ENCODE results near the gene RCSD1. TPM values are rescaled to one million over a fixed set of nuclear protein-coding genes. Genes with fewer than 3 reads are reported as not detected.

RCSD1 gene
- total and polyA plus RNA-seq, 2 donors = 16.0 to 19.9 TPM

DNA sequence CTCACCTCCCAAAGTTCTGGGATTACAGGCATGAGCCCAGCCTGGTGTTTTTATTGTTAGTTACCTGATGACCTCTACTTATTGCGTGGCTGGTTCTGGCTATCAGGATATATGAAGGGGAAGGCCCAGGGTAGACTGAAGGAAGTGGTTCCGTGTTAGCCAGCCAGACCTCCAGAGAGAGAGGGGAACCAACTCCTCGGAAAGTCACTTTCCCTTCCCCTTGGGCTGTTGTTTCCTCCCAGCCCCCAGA lies 2.5 kb upstream of the RCSD1 start:
- Histone ChIP-seq H3K27ac (ENCODE audit: low read depth) (no peak overlapping the region), H3K36me3 (ENCODE audit: insufficient read depth) (no peaks in the 10 kb centered on the region), H3K4me3 (ENCODE audit: low read depth, low read length) (no peak overlapping the region), H3K4me1 (ENCODE audit: insufficient read depth) (no peaks in the 10 kb centered on the region)
- no peak for DNase-seq (ENCODE audit: extremely low spot score)
- 81% methylated on average over 3 of the region's 3 CpGs for WGBS

GRCh38 chr1:167627865-167628641 lies 2.0 kb upstream of the RCSD1 start:
- Histone ChIP-seq H3K4me3 (ENCODE audit: low read depth, low read length) (no peak overlapping the region), H3K27ac (ENCODE audit: low read depth) (no peak overlapping the region), H3K36me3 (ENCODE audit: insufficient read depth) (no peaks in the 10 kb centered on the region), H3K4me1 (ENCODE audit: insufficient read depth) (no peaks in the 10 kb centered on the region)
- no peak for DNase-seq (ENCODE audit: extremely low spot score)
- WGBS = 73% methylated on average over 10 of the region's 10 CpGs

- no peak overlapping the region for H3K27ac ChIP-seq (ENCODE audit: low read depth)
- 77% methylated on average over 12 of the region's 12 CpGs for WGBS
- no peaks in the 10 kb centered on the region for H3K36me3 ChIP-seq (ENCODE audit: insufficient read depth)
- no peaks in the 10 kb centered on the region for H3K4me1 ChIP-seq (ENCODE audit: insufficient read depth)
- DNase-seq (ENCODE audit: extremely low spot score) = no peak
- no peak overlapping the region for H3K4me3 ChIP-seq (ENCODE audit: low read depth, low read length)
These were observed 1.1 kb upstream of the RCSD1 start for GRCh38 chr1:167628741-167629515.

DNA sequence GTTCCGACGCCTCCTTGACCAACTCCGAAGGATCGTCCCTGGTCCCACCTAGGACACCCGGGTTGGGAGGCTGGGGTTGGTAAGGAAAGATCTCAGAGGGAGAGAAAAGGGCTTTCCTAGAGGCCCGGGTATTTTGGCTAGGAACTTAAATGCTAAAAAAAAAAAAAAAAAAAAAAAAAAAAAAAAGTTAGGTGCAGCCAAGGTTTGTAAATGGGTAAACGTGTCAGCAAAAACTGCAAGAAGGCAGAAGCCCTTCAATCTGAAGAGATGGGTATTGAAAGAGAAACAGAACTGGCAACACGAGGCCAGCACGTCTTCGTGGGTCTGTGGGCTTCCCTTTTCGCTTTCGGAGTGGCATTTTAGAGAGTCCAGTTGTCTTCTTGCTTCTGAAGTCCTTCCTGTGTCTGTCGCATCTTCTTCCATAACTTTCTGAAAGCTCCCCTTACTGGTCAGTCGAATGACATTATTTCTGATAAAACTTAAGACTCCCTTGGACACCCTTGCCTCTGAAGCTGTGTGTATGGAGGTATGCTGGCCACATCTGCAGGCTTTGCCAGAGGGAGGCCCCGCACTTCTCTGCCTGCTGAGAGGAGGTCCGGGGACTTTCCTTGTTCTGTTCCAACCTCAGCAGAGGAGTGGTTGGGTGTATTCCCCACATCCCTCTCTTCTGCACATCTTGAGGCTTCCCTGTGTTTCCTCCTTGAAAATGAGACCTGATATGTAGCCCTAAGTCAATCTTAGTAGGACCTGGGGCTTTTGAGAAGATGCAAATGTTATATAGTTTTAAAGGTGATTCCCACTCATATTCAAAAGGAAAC lies 745 bp downstream of the RCSD1 start:
- Histone ChIP-seq H3K27ac (ENCODE audit: low read depth) (peak overlapping the region; percentile 86), H3K4me3 (ENCODE audit: low read depth, low read length) (peak overlapping the region; percentile 83), H3K4me1 (ENCODE audit: insufficient read depth) (no peaks in the 10 kb centered on the region), H3K36me3 (ENCODE audit: insufficient read depth) (no peaks in the 10 kb centered on the region)
- DNase-seq (ENCODE audit: extremely low spot score) = no peak
- 21% methylated on average over 16 of the region's 16 CpGs for WGBS

- H3K4me1 ChIP-seq (ENCODE audit: insufficient read depth) = no peaks in the 10 kb centered on the region
- no peak overlapping the region for H3K27ac ChIP-seq (ENCODE audit: low read depth)
These were observed 1.4 kb downstream of the RCSD1 start for GRCh38 chr1:167631386-167631935.

DNA sequence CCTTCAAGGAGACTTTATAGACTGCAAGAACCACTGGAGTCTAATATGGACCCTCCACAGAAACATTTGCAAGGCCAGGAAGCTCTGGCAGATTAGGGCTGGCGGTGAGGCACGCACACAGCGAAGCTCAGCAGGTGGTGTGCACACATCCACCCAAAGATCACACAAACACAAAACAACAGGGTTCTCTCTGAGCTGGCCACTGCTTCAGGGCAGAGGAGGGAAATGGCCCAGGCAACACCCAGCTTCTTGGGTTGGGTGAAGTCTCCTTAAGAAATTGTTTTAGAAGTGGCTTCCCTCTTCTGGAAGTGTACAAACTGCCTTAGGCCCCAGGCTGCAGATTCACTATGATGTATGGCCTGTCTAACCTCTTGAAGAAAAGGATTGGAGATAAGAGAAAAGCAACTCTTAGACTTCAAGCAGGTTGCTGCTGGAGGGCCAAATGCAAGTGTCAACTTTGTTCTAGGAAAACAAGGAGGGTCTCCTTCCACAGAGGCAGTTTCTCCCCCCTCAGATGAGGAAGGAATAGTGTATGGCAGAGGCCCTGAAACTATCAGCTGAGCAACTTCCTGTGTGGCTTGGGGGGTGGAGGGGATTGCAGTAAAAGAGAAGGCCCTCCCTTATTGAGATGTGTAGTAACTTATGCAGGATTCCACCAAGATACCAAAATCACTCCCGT lies 2.0 kb downstream of the RCSD1 start:
- 67% methylated on average over 4 of the region's 4 CpGs for WGBS
- no peak overlapping the region for H3K27ac ChIP-seq (ENCODE audit: low read depth)
- H3K4me3 ChIP-seq (ENCODE audit: low read depth, low read length) = peak overlapping the region; percentile 18
- H3K36me3 ChIP-seq (ENCODE audit: insufficient read depth) = no peaks in the 10 kb centered on the region
- no peaks in the 10 kb centered on the region for H3K4me1 ChIP-seq (ENCODE audit: insufficient read depth)
- DNase-seq (ENCODE audit: extremely low spot score) = no peak

More at GRCh38 chr1:167631386-167631935, 1.4 kb downstream of the RCSD1 start:
- Histone ChIP-seq H3K36me3 (ENCODE audit: insufficient read depth) (no peaks in the 10 kb centered on the region), H3K4me3 (ENCODE audit: low read depth, low read length) (peak overlapping the region; percentile 83)
- DNase-seq (ENCODE audit: extremely low spot score) = no peak
- 80% methylated on average over 3 of the region's 3 CpGs for WGBS

DNA sequence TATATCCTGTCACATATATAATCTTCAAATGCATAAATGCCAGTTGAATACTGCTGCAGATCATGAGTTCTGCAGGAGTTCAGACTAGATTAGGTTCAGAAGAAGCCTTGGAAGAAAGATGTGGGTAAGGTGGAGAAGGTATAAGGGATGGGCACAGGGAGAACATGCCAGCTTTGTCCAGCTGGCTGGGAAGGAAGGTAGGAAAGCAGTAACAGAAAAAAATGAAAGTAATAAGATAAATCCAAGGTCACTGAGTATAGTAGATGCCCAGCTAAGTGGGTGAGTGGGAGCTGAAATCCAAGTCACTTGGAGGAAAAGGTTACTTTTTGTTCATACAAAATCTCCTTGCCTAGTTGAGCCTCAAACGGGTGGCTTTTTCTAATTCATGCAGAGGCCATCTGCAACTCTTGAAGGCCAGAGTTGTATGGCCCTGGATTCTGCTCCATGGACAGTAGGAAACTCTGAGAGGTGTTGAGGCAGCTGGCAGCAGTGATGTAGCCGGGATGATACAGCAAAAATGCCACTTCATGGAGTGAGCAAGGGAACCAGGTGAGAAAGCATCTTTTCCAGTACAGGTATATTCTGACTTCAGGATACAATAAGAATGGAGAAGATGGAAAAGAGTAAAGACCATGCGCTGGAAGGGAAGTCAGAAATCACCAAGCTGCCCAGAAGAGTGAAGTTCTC lies 3.4 kb downstream of the RCSD1 start:
- no peak for DNase-seq (ENCODE audit: extremely low spot score)
- Histone ChIP-seq H3K27ac (ENCODE audit: low read depth) (no peak overlapping the region), H3K4me1 (ENCODE audit: insufficient read depth) (no peaks in the 10 kb centered on the region), H3K36me3 (ENCODE audit: insufficient read depth) (no peaks in the 10 kb centered on the region), H3K4me3 (ENCODE audit: low read depth, low read length) (no peak overlapping the region)
- WGBS = 90% methylated on average over 3 of the region's 3 CpGs

DNA sequence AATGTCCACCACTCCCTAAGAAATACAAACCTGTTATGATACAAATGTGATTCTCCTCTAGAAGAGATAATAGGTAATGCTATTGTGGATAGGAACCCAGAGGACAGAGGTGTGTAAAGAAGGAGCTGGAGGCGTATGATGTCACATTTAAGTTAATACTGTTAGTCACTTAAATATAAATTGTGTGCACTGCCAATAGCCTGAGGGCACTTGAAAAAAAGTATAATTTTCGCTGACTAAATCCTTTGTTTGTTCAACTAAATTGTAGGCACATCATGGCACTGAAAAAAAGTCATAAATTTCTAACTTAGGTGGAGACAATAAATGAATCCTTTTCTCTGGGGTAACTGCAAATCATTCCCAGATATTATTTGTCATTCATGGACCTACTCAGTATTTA lies 4.4 kb downstream of the RCSD1 start:
- Histone ChIP-seq H3K27ac (ENCODE audit: low read depth) (no peak overlapping the region), H3K36me3 (ENCODE audit: insufficient read depth) (no peaks in the 10 kb centered on the region), H3K4me3 (ENCODE audit: low read depth, low read length) (no peak overlapping the region), H3K4me1 (ENCODE audit: insufficient read depth) (no peaks in the 10 kb centered on the region)
- DNase-seq (ENCODE audit: extremely low spot score) = no peak
- 89% methylated on average over 2 of the region's 2 CpGs for WGBS

DNA sequence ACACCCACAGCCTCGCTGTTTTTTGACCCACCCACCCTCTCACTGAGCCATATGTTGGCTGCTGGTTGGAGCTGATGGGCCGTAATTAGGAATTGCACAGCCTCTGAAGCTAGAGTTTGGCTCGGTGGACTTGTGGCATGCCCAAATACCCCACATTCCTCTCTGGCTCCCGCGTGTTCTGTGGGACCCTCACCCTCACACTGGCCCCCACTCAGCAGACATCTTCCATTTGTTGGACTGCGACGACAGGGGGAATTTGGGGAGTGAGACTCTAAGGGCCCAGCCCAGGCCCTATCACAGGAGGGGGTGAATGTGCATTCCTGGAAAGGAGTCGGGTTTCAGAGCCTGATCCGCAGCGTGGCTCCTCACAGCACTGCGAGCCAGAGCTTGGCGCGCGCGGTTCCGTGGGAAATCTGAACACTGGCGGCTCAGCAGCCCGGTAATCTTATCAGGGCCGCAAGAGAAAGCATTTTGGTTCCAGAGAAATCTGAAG lies 5.2 kb downstream of the RCSD1 start:
- H3K4me3 ChIP-seq (ENCODE audit: low read depth, low read length) = no peak overlapping the region
- H3K4me1 ChIP-seq (ENCODE audit: insufficient read depth) = no peaks in the 10 kb centered on the region
- WGBS = 26% methylated on average over 19 of the region's 19 CpGs

GRCh38 chr1:167635941-167636340 lies 5.9 kb downstream of the RCSD1 start:
- Histone ChIP-seq H3K4me1 (ENCODE audit: insufficient read depth) (no peaks in the 10 kb centered on the region), H3K4me3 (ENCODE audit: low read depth, low read length) (no peak overlapping the region), H3K36me3 (ENCODE audit: insufficient read depth) (no peaks in the 10 kb centered on the region), H3K27ac (ENCODE audit: low read depth) (no peak overlapping the region)
- DNase-seq (ENCODE audit: extremely low spot score) = no peak
- 71% methylated on average over 3 of the region's 3 CpGs for WGBS

More for the DNA sequence above, 5.2 kb downstream of the RCSD1 start:
- no peak overlapping the region for H3K27ac ChIP-seq (ENCODE audit: low read depth)
- DNase-seq (ENCODE audit: extremely low spot score) = no peak
- H3K36me3 ChIP-seq (ENCODE audit: insufficient read depth) = no peaks in the 10 kb centered on the region

DNA sequence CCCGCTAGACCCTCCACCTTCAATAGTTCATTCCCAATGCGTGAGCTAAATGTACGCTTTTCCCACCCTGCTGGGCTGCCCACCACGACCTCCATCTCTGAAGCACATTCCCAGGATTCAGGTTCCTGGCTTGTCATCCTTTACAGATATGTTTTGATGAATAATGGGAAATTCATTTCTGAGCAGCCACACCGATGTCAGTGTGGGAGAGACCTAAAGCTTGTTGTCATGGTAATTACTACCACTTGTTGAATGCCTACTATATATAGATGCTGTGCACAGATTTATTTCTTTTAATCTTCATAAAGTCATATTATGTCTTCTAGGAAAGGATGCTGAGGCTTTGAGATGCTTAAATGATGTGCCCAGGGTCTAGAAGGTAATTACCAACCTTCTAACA lies 8.0 kb downstream of the RCSD1 start:
- Histone ChIP-seq H3K4me1 (ENCODE audit: insufficient read depth) (peaks cover 2% of the 10 kb centered on the region), H3K4me3 (ENCODE audit: low read depth, low read length) (no peak overlapping the region), H3K36me3 (ENCODE audit: insufficient read depth) (no peaks in the 10 kb centered on the region), H3K27ac (ENCODE audit: low read depth) (no peak overlapping the region)
- WGBS = 77% methylated on average over 5 of the region's 5 CpGs
- DNase-seq (ENCODE audit: extremely low spot score) = no peak

DNA sequence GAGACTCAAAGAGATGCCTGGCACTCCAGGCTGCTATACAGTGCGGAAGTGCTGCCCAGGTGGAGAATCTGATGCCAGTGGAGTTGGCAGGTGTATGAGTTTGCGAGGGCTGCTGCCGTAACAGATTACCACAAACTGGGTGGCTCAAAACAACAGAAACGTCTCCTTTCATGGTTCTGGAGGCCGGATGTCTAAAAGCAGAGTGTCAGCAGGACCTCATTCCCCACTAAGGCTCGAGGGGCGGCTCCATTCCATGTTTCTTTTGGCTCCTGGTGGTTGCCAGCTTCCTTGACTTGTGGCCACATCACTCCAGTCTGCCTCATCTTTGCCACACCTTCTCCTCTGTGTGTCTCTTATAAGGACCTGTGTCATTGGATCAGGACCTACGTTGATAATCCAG lies 10.0 kb downstream of the RCSD1 start:
- DNase-seq (ENCODE audit: extremely low spot score) = no peak
- H3K4me3 ChIP-seq (ENCODE audit: low read depth, low read length) = no peak overlapping the region
- no peaks in the 10 kb centered on the region for H3K36me3 ChIP-seq (ENCODE audit: insufficient read depth)
- H3K4me1 ChIP-seq (ENCODE audit: insufficient read depth) = peaks cover 2% of the 10 kb centered on the region
- WGBS = 93% methylated on average over 8 of the region's 8 CpGs
- no peak overlapping the region for H3K27ac ChIP-seq (ENCODE audit: low read depth)

Data from urinary bladder (tissue), 4 donors.